C4-2B (cell line): Measurements from ENCODE around the gene NXPH2.

Experiments
- H3K27ac ChIP-seq: fragments of 450-650 bp; 2 replicates; pipeline ENCODE4 v1.5.1; 2017
- ZFX ChIP-seq: fragments of 450-650 bp; IDR thresholded peaks from 2 replicates; pipeline ENCODE4 v1.6.1; 2017
- TF ChIP-seq, protein P1 (sequence below): fragments of 450-650 bp; conservative IDR thresholded peaks from 2 replicates; pipeline ENCODE4 v1.5.1; 2017; ENCODE audit warnings: mild to moderate bottlenecking

NXPH2 gene

DNA sequence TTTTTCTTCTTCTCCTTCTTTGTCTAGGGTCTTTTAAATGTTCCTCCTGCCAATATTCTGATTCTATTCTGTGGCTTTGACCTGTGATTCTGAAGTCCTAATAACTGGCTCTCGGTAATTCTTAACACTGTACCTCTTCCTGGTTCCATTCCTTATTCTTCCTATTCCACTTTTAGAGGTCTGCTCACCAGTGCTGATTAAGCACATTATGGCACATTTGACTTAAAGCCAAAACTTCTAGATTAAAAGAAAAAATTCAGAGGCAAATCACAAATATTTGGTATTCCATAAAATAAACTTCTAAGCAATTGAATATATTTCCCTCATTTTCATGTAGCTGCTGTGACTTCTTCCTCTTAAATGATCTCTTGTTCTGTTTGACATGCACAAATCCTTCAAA, 47.5 kb downstream of the NXPH2 start:
- TF ChIP-seq, protein P1, sequence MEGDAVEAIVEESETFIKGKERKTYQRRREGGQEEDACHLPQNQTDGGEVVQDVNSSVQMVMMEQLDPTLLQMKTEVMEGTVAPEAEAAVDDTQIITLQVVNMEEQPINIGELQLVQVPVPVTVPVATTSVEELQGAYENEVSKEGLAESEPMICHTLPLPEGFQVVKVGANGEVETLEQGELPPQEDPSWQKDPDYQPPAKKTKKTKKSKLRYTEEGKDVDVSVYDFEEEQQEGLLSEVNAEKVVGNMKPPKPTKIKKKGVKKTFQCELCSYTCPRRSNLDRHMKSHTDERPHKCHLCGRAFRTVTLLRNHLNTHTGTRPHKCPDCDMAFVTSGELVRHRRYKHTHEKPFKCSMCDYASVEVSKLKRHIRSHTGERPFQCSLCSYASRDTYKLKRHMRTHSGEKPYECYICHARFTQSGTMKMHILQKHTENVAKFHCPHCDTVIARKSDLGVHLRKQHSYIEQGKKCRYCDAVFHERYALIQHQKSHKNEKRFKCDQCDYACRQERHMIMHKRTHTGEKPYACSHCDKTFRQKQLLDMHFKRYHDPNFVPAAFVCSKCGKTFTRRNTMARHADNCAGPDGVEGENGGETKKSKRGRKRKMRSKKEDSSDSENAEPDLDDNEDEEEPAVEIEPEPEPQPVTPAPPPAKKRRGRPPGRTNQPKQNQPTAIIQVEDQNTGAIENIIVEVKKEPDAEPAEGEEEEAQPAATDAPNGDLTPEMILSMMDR = no peak
- no peak for TF ChIP-seq ZFX
- H3K27ac ChIP-seq = no peak overlapping the region

DNA sequence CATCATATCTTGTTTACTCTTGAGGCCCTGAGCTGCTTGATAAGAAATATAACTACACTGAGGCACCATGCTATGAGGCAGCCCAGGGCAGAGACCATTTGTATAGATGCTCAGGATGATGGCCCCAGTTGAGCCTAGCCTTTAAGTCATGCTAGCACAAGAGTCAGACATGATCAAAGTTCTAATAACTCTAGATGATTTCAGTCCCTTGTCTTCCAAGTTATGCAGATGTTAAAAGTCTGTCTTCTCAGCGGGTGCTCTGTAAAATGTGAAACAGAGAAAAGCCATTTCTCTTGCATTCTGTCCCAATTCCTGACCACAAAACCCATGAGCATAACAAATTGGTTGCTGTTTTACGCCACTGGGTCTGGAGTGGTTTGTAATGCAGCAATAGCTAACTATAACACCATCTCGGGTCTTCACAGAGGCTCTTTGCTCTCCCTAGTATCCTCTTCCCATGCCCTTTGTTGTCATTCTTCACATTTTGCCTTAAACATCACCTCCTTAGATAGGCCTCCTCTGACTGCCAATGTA, 49.6 kb downstream of the NXPH2 start:
- no peak overlapping the region for H3K27ac ChIP-seq
- TF ChIP-seq, protein P1 = no peak
- no peak for TF ChIP-seq ZFX

DNA sequence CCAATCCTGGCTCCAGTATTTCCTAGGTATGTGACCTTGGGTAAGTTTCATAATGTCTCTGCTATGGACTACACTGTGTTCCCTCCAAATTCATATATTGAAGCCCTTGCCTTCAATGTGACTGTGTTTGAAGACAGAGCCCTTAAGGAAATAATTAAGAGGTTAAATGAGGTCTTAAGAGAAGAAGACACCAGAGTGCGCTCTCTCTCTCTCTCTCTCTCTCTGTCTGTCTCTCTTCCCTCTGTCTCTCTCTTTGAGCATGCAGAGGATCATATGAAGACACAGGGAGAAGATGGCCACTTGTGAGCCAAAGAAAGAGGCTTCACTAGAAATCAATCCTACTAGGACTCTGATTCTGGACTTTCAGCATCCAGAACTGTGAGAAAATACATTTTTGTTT, 52.2 kb downstream of the NXPH2 start:
- no peak overlapping the region for H3K27ac ChIP-seq

DNA sequence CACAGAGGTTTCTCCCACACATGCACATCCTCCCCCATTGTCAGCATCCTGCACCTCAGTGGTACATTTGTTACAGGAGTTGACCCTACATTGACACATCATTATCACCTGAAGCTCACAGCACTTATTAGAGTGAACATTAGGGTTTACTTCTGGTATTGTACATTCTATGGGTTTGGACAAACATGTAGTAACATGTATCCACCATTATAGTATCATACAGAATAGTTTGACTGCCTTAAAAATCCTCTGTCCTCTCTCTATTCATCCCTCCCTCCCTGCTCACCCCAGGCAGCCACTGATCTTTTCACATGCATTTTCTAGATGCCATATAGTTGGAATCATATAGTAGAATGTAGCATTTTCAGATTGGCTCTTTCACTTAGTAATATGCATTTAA, 53.5 kb downstream of the NXPH2 start:
- TF ChIP-seq ZFX = no peak
- TF ChIP-seq, protein P1 = no peak
- no peak overlapping the region for H3K27ac ChIP-seq

More for the DNA sequence above, 52.2 kb downstream of the NXPH2 start:
- TF ChIP-seq, protein P1 = no peak
- TF ChIP-seq ZFX = no peak

DNA sequence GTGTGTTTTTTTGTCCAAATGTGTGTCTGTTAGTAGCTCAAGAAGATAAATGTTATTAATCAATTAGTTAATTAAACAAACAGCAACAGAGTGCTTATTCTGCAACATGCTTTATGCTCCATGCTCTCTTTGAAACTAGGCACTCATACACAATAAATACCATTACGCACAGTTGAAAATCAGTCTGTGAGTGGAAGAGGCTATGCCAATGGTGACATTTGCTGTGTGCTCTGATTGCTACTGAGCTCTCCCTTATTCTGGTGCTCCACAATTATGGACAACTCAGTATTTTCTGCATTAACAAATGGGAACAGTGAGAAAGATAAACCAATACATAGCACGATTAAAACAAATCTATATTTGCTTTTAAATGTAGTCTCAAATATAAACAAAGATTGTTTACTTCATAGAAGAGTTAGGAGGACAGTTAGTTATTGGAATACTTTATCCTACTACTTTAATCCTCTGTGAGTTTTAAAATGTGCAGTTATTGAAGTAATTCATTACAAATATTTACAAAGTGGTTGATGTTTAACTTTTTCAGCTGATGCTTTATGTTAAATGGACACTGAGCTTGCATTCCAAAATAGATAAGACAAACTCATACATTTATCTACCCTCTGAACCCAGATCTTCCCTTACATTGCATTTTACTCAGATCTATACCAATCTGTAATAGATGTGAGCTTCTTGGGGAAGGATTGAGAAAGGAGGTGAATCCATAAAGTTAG, 55.3 kb downstream of the NXPH2 start:
- no peak overlapping the region for H3K27ac ChIP-seq

DNA sequence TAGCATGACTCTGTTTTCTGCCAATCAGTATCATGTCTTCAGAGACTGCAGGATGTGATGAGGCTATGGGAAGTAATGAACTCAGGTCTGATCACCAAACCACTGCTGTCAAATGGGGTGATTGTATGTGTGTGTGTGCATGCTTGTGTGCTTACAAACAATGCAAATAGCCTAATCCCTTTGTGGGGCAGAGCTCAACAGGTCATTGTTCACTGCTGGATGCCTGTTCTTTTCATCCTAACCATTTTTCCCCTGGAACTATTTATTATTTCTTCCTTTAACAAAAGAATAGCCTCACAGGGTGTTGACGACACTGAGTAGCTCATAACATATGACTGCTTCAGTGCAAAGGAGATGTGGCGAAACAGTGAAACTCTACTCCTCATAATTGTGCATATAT, 55.9 kb downstream of the NXPH2 start:
- H3K27ac ChIP-seq = no peak overlapping the region
- TF ChIP-seq ZFX = no peak
- TF ChIP-seq, protein P1 = no peak

More for the DNA sequence above, 55.3 kb downstream of the NXPH2 start:
- TF ChIP-seq ZFX = no peak
- TF ChIP-seq, protein P1 = no peak

DNA sequence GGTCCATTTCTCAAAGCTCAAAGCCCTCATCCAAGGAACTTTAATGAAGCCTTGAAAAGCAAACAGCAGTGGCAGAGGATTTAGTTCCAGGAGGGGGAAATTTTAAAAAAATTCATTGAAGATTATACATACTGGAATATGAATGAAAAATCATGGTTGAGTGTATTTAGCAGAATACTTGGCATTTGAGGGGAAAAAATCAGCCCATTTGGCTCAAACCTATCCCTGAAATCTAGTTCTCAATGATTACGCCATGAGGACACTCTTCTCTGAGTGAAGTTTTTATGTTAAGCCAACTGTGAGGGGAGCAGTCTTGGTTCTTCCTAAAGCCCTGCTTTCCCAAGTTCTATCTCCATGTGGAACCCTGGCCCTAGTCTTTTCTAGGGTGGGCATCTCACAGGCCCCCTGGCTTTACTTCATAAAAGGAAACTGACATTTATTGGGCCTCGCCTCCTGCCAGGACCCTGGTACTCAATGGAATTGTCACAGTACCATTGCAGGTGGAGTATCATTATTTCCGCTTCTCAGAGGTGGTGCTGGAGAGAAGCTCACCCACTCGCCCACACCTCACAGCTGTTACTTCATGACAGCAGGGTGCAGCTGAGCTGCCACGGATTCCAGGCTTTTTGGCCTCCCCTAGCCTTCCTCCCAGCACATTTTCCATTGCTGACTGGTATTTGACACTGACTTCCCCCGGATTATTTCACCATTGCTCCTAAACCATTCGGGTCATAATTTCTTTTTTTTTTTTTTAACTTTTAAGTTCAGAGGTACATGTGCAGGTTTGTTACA, 56.8 kb downstream of the NXPH2 start:
- no peak overlapping the region for H3K27ac ChIP-seq
- TF ChIP-seq, protein P1 = no peak
- no peak for TF ChIP-seq ZFX
